Activated T-cell treated with anti-CD3 and anti-CD28 coated beads for 4 hours (primary cell): Measurements from ENCODE around the gene SAMHD1.
"Not testable (repeated sequence)": the region's sequence is repeated elsewhere in the genome, so short reads cannot be mapped to it uniquely, and the experiment has no call there.

ENCODE experiments used
- DNase-seq: peaks from one replicate; pipeline ENCODE4 v3.0.0-alpha.2; 2020

SAMHD1 gene

GRCh38 chr20:36850759-36851158 lies 100.7 kb downstream of the SAMHD1 start:
- DNase-seq: no peak

GRCh38 chr20:36849333-36850065 lies 102.0 kb downstream of the SAMHD1 start:
- no peak for DNase-seq

- no peak for DNase-seq
These were observed 102.8 kb downstream of the SAMHD1 start for GRCh38 chr20:36848677-36849076.

- no peak for DNase-seq
These were observed 103.3 kb downstream of the SAMHD1 start for GRCh38 chr20:36848078-36848660.

- DNase-seq: no peak
These were observed 103.8 kb downstream of the SAMHD1 start for GRCh38 chr20:36847710-36848040.

- no peak for DNase-seq
These were observed 104.3 kb downstream of the SAMHD1 start for GRCh38 chr20:36847009-36847709.

GRCh38 chr20:36845288-36845971 lies 106.1 kb downstream of the SAMHD1 start:
- no peak for DNase-seq

GRCh38 chr20:36841030-36841429 lies 110.5 kb downstream of the SAMHD1 start:
- DNase-seq: not testable (repeated sequence)
